Smooth muscle cell (in vitro differentiated cells): ENCODE results near the gene SLC39A2. TPM values are rescaled to one million over a fixed set of nuclear protein-coding genes. Genes with fewer than 3 reads are reported as not detected.

ENCODE experiments used
- DNase-seq: peaks from one replicate; lab custom pipeline; 2025; ENCODE audit not compliant: unreplicated experiment; lab: John Stamatoyannopoulos, UW
- H2AFZ ChIP-seq: fragments of 200-600 bp; sonication (generic); 2 replicates; pipeline ENCODE4 v1.6.0; 2016; ENCODE audit warnings: antibody characterized with exemption, low read depth, mild to moderate bottlenecking
- H3F3A ChIP-seq: fragments of 200-600 bp; sonication (generic); 2 replicates; pipeline ENCODE4 v1.6.0; 2017; ENCODE audit warnings: antibody characterized with exemption, low read depth
- H3K27ac ChIP-seq: fragments of 200-600 bp; sonication (generic); 2 replicates; pipeline ENCODE4 v1.5.1; 2016; ENCODE audit warnings: low read depth, mild to moderate bottlenecking
- H3K27me3 ChIP-seq: fragments of 200-600 bp; sonication (generic); 2 replicates; pipeline ENCODE4 v1.6.1; 2016; ENCODE audit warnings: low read depth, mild to moderate bottlenecking
- H3K36me3 ChIP-seq: fragments of 200-600 bp; sonication (generic); 2 replicates; pipeline ENCODE4 v1.5.1; 2016; ENCODE audit warnings: low read depth
- H3K4me1 ChIP-seq: fragments of 200-600 bp; sonication (generic); 2 replicates; pipeline ENCODE4 v1.5.1; 2016; ENCODE audit warnings: low read depth
- H3K4me2 ChIP-seq: fragments of 200-600 bp; sonication (generic); 2 replicates; pipeline ENCODE4 v1.6.0; 2016; ENCODE audit warnings: mild to moderate bottlenecking
- H3K4me3 ChIP-seq: fragments of 200-600 bp; sonication (generic); 2 replicates; pipeline ENCODE4 v1.5.1; 2016; ENCODE audit warnings: mild to moderate bottlenecking
- H3K79me2 ChIP-seq: fragments of 200-600 bp; sonication (generic); 2 replicates; pipeline ENCODE4 v1.6.0; 2016; ENCODE audit warnings: low read depth, mild to moderate bottlenecking
- H3K9ac ChIP-seq: fragments of 200-600 bp; sonication (generic); 2 replicates; pipeline ENCODE4 v1.6.0; 2016; ENCODE audit warnings: low read depth
- H3K9me3 ChIP-seq: fragments of 200-600 bp; sonication (generic); replicated peaks from 2 replicates; pipeline ENCODE4 v1.5.1; 2016; ENCODE audit warnings: low read depth
- H4K20me1 ChIP-seq: fragments of 200-600 bp; sonication (generic); 2 replicates; pipeline ENCODE4 v1.6.0; 2016; ENCODE audit warnings: low read depth
- CTCF ChIP-seq: fragments of 200-600 bp; sonication (generic); IDR thresholded peaks from 2 replicates; pipeline ENCODE4 v1.5.1; 2017; ENCODE audit warnings: borderline replicate concordance, mild to moderate bottlenecking, antibody characterized with exemption; ENCODE audit not compliant: insufficient read depth, poor library complexity, severe bottlenecking
- WGBS: methylation state at CpG from one replicate; pipeline ENCODE4 v1.1.7; 2016; ENCODE audit warnings: low lambda C conversion rate; 5-methylcytosine and 5-hydroxymethylcytosine counted together
- polyA plus RNA-seq: library from polyadenylated mRNA; unstranded; fragments of >200 nt; fragmentation: Nextera tagmentation; extraction: Ambion mirVana; gene quantifications from 2 replicates; pipeline ENCODE4 v1.2.1, GENCODE V29; 2016
- total RNA-seq: library from RNA; depleted of rRNA; stranded (reverse); fragments of >200 nt; gene quantifications from 2 replicates; pipeline ENCODE4 v1.2.3, GENCODE V29; 2014

SLC39A2 gene
- total and polyA plus RNA-seq, 2 experiments from 2014 or later, result 9.1 to 18.7 TPM

DNA sequence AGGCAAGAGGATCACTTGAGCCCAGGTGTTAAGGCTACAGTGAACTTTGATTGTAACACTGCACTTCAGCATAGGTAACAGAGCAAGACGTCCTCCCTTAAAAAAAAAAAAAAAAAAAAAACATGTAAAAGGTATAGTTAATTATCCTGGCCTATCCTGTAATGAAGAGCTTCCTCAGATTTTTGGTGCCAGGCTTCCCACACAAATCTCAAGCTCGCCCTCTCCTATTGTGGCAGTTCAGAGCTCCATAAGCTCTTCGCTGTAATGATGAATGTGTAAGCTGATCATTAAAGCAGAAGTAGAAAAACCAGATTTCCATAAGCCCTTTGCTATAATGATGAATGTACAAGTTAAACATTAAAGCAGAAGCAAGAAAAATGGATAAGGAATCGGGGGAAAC lies 2.0 kb upstream of the SLC39A2 start:
- Histone ChIP-seq H3K4me2 (no peak overlapping the region), H4K20me1 (no peaks in the 10 kb centered on the region), H2AFZ (no peak overlapping the region), H3K9me3 (no peaks in the 10 kb centered on the region), H3K27me3 (no peaks in the 10 kb centered on the region), H3K4me3 (no peak overlapping the region), H3K4me1 (peaks cover 16% of the 10 kb centered on the region), H3K27ac (peak overlapping the region; percentile 87), H3K9ac (no peak overlapping the region), H3F3A (peaks cover 24% of the 10 kb centered on the region), H3K79me2 (peaks cover 34% of the 10 kb centered on the region), H3K36me3 (peaks cover 14% of the 10 kb centered on the region)
- no peak for DNase-seq
- no peak for TF ChIP-seq CTCF
- 61% methylated on average over 4 of the region's 4 CpGs for WGBS

DNA sequence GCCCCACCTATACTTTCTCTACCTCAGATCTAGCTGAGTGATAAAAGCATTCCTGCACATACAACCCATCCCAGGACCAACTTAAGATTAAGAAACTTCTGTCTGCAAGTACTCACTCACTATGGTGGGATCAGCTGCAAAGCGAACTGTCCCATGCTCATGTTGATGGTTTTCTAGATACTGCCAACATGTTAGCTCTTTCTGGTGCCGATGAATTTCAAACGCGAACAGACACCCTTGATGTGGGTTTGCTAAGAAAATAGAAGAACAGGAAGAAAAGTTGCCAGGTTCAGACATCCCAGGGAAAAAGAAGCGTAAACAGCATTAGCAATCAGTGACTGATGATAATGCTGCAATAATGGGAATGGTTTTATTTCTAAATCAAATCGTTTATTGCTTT lies 1.5 kb upstream of the SLC39A2 start:
- WGBS, result 22% methylated on average over 6 of the region's 6 CpGs
- Histone ChIP-seq H3K4me1 (peaks cover 16% of the 10 kb centered on the region), H3K9me3 (no peaks in the 10 kb centered on the region), H4K20me1 (no peaks in the 10 kb centered on the region), H3K27me3 (no peaks in the 10 kb centered on the region), H3K36me3 (peaks cover 14% of the 10 kb centered on the region), H3K79me2 (peaks cover 30% of the 10 kb centered on the region), H3K9ac (no peak overlapping the region), H3K4me3 (peak overlapping the region; percentile 31), H3K4me2 (peak overlapping the region; percentile 81), H3K27ac (peak overlapping the region; percentile 87), H3F3A (peaks cover 24% of the 10 kb centered on the region), H2AFZ (no peak overlapping the region)
- DNase-seq, result no peak
- TF ChIP-seq CTCF, result no peak

- H3K9me3 ChIP-seq, result no peaks in the 10 kb centered on the region
- peak overlapping the region; percentile 5 for H2AFZ ChIP-seq
- DNase-seq, result no peak
- no peaks in the 10 kb centered on the region for H3K27me3 ChIP-seq
- H3K79me2 ChIP-seq, result peaks cover 24% of the 10 kb centered on the region
- WGBS, result 5% methylated on average over 3 of the region's 3 CpGs
- no peak for TF ChIP-seq CTCF
- H4K20me1 ChIP-seq, result no peaks in the 10 kb centered on the region
- peak overlapping the region; percentile 87 for H3K27ac ChIP-seq
- peak overlapping the region; percentile 31 for H3K4me3 ChIP-seq
- peaks cover 16% of the 10 kb centered on the region for H3K4me1 ChIP-seq
- peak overlapping the region; percentile 81 for H3K4me2 ChIP-seq
- H3F3A ChIP-seq, result peaks cover 24% of the 10 kb centered on the region
- H3K9ac ChIP-seq, result peak overlapping the region; percentile 59
- H3K36me3 ChIP-seq, result peaks cover 11% of the 10 kb centered on the region
Observed at GRCh38 chr14:20998139-20998538, 954 bp upstream of the SLC39A2 start.

- WGBS, result 47% methylated on average over 4 of the region's 4 CpGs
- no peak for DNase-seq
- no peak overlapping the region for H2AFZ ChIP-seq
- peaks cover 22% of the 10 kb centered on the region for H3K4me1 ChIP-seq
- H3K4me3 ChIP-seq, result peak overlapping the region; percentile 4
- peak overlapping the region; percentile 81 for H3K4me2 ChIP-seq
- no peaks in the 10 kb centered on the region for H4K20me1 ChIP-seq
- peak overlapping the region; percentile 59 for H3K27ac ChIP-seq
- no peak overlapping the region for H3K9ac ChIP-seq
- no peaks in the 10 kb centered on the region for H3K9me3 ChIP-seq
- peaks cover 32% of the 10 kb centered on the region for H3F3A ChIP-seq
- H3K27me3 ChIP-seq, result no peaks in the 10 kb centered on the region
- no peak for TF ChIP-seq CTCF
- H3K79me2 ChIP-seq, result peaks cover 18% of the 10 kb centered on the region
- peaks cover 7% of the 10 kb centered on the region for H3K36me3 ChIP-seq
Observed at GRCh38 chr14:20999591-20999990, 498 bp downstream of the SLC39A2 start.
